Measurements from ENCODE around the gene ZNF768. TPM values are rescaled to one million over a fixed set of nuclear protein-coding genes. Genes with fewer than 3 reads are reported as not detected.

Gene ZNF768
- total and polyA plus RNA-seq, 2 donors (not counting 1 experiment from before 2014, with no cell fraction given): 24.8 to 36.5 TPM

DNA sequence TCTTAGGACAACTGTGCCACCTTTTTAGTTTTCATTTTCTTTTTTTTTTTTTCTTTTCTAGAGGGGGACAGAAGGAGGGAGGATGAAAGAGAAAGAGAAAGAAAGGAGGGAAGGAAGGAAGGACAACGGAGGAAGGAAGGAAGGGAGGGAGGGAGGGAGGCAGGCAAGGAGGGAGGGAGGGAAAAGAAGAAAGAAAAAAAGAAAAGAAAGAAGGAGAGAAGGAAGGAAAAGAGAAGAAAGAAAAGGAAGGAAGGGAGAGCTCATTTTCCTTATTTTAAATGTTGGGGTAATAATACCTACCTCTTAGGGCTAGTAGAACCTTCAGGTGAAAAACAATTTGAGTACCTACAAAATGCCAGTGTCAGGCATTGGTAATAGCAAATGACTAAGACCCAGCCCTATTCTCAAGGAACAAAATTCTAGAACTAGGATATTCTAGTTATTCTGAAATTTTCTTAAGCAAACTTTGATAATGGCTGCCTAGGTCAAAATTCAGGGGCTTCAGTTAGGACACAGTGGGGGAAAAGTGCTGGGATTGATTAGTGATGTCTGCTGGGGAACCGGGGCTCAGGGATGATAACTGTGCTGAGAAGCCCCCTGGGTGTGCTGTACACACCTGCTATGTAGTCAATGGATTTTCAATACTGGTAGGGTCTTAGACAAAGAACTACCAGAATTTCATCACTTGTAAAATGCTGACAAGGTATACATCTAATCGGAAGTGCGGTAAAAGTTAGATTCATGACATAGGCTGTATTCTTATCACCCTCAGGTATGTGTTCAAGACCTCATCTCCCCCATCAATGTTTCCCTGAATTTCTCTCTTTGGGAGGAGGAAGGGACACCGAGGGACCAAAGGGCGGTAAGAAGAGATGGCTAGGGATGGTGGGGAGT is 22.7 kb downstream of the ZNF768 start:
- Histone ChIP-seq H3K79me2 (ENCODE audit: control insufficient read depth, insufficient read depth, low read length) (peaks cover 9% of the 10 kb centered on the region), H3K4me1 (ENCODE audit: control insufficient read depth in 2 of 2, insufficient read depth in 2 of 2, low read length in 2 of 2) (no peaks in the 10 kb centered on the region), H3K4me3 (ENCODE audit: control extremely low read depth in 1 of 5, extremely low read depth in 1 of 5, insufficient read depth in 1 of 5, low read depth in 2 of 5, low read length in 4 of 5) (no peak overlapping the region), H3K9ac (ENCODE audit: low read length) (no peak overlapping the region), H3K9me3 (ENCODE audit: control extremely low read depth in 1 of 3, control insufficient read depth in 2 of 3, insufficient read depth in 1 of 3, low read length in 2 of 3) (no peaks in the 10 kb centered on the region), H3K36me3 (replicated peaks in 1 of 2; ENCODE audit: control extremely low read depth in 1 of 2, control insufficient read depth in 1 of 2, extremely low read depth in 1 of 2, insufficient read depth in 2 of 2, low read length in 1 of 2) (peaks cover 13 to 51% of the 10 kb centered on the region in 2 experiments), H3K4me2 (replicated peaks; ENCODE audit: low read depth, low read length, poor library complexity, severe bottlenecking) (no peak overlapping the region), H2AFZ (ENCODE audit: insufficient read depth, low read depth, low read length, poor library complexity, severe bottlenecking) (no peak overlapping the region), H3K27ac (ENCODE audit: low read length in 2 of 2) (no peak overlapping the region), H3K27me3 (replicated peaks in 1 of 4; ENCODE audit: control extremely low read depth in 1 of 4, control insufficient read depth in 3 of 4, insufficient read depth in 4 of 4, low read length in 3 of 4) (no peaks in the 10 kb centered on the region), H4K20me1 (ENCODE audit: control insufficient read depth, insufficient read depth, low read length, poor library complexity, severe bottlenecking) (no peaks in the 10 kb centered on the region)
- no peaks in the 10 kb centered on the region for H3K27me3 Mint-ChIP-seq
- ATAC-seq (ENCODE audit: low read depth) (no peak), DNase-seq (no peak)
- peak overlapping the region; percentile 53 for H3K27ac Mint-ChIP-seq
- no peak overlapping the region for H3K4me3 Mint-ChIP-seq
- CTCF ChIA-PET: interaction anchor here (0.9 kb wide), 1 partner anchor 86 kb away, joined by 3 read pairs; no protein-coding TSS in a partner anchor
- intact Hi-C loops (cut with micrococcal nuclease): no loop called here
- no peaks in the 10 kb centered on the region for H3K9me3 Mint-ChIP-seq (ENCODE audit: insufficient read depth)
- no peaks in the 10 kb centered on the region for H3K4me1 Mint-ChIP-seq
- POLR2A ChIA-PET: no interaction called here
- TF ChIP-seq CTCF (IDR thresholded peaks at IDR 0.05) (no peak), EZH2 (IDR thresholded peaks at IDR 0.05; ENCODE audit: borderline replicate concordance, insufficient read depth, low read depth, low read length, poor library complexity, severe bottlenecking) (no peak)
- 92% methylated on average over 2 of the region's 6 CpGs for WGBS (ENCODE audit: insufficient coverage)

- no peak for DNase-seq
- no peak overlapping the region for H3K4me3 ChIP-seq (ENCODE audit: control extremely low read depth in 1 of 5, extremely low read depth in 1 of 5, insufficient read depth in 1 of 5, low read depth in 2 of 5, low read length in 4 of 5)
- no peaks in the 10 kb centered on the region for H3K9me3 ChIP-seq (ENCODE audit: control extremely low read depth in 1 of 3, control insufficient read depth in 2 of 3, insufficient read depth in 1 of 3, low read length in 2 of 3)
- no peaks in the 10 kb centered on the region for H3K4me1 ChIP-seq (ENCODE audit: control insufficient read depth in 2 of 2, insufficient read depth in 2 of 2, low read length in 2 of 2)
- H3K27ac ChIP-seq (ENCODE audit: low read length in 2 of 2): no peak overlapping the region
- 98% methylated on average over 4 of the region's 8 CpGs for WGBS (ENCODE audit: insufficient coverage)
- no peaks in the 10 kb centered on the region for H3K9me3 Mint-ChIP-seq (ENCODE audit: insufficient read depth)
- no peaks in the 10 kb centered on the region for H3K27me3 ChIP-seq (replicated peaks in 1 of 4; ENCODE audit: control extremely low read depth in 1 of 4, control insufficient read depth in 3 of 4, insufficient read depth in 4 of 4, low read length in 3 of 4)
- intact Hi-C loops (cut with micrococcal nuclease): no loop called here
- CTCF ChIA-PET: interaction anchor here (0.5 to 1.4 kb wide), 3 partner anchors 36 to 94 kb away, joined by 3 read pairs; no protein-coding TSS in a partner anchor
- TF ChIP-seq CTCF (IDR thresholded peaks at IDR 0.05) (no peak), EZH2 (IDR thresholded peaks at IDR 0.05; ENCODE audit: borderline replicate concordance, insufficient read depth, low read depth, low read length, poor library complexity, severe bottlenecking) (no peak)
- H4K20me1 ChIP-seq (ENCODE audit: control insufficient read depth, insufficient read depth, low read length, poor library complexity, severe bottlenecking): no peaks in the 10 kb centered on the region
- no peaks in the 10 kb centered on the region for H3K27me3 Mint-ChIP-seq
- no peak for ATAC-seq (ENCODE audit: low read depth)
- no peak overlapping the region for H3K4me2 ChIP-seq (replicated peaks; ENCODE audit: low read depth, low read length, poor library complexity, severe bottlenecking)
- no peak overlapping the region for H3K27ac Mint-ChIP-seq
- H2AFZ ChIP-seq (ENCODE audit: insufficient read depth, low read depth, low read length, poor library complexity, severe bottlenecking): no peak overlapping the region
- H3K36me3 ChIP-seq (replicated peaks in 1 of 2; ENCODE audit: control extremely low read depth in 1 of 2, control insufficient read depth in 1 of 2, extremely low read depth in 1 of 2, insufficient read depth in 2 of 2, low read length in 1 of 2): peaks cover 9 to 64% of the 10 kb centered on the region in 2 experiments
- H3K4me3 Mint-ChIP-seq: no peak overlapping the region
- peaks cover 12% of the 10 kb centered on the region for H3K79me2 ChIP-seq (ENCODE audit: control insufficient read depth, insufficient read depth, low read length)
- no peaks in the 10 kb centered on the region for H3K4me1 Mint-ChIP-seq
- POLR2A ChIA-PET: no interaction called here
- no peak overlapping the region for H3K9ac ChIP-seq (ENCODE audit: low read length)
These were observed 27.1 kb downstream of the ZNF768 start for GRCh38 chr16:30499284-30499683.
